HG02798 (cell line): ENCODE measurements around the gene SLC26A9.

Experiments used
- ATAC-seq: cut with Tn5 transposase; IDR thresholded peaks from one replicate; pipeline ENCODE4 v1.9.1; 2021; ENCODE audit warnings: mild to moderate bottlenecking; ENCODE audit not compliant: unreplicated experiment, poor library complexity

Gene SLC26A9

DNA sequence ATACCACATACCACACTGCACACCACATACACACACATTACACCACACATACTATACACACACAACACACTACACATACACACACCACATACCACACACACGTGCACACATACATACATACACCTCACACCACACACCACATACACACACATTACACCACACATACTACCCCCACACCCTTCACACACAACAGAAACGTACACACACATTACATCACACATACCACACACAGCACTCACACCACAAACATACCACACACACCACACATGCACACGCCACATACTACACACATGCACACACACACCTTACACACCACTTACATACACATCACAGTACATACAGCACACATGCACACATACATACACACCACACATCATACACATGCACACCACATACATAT, 31.5 kb upstream of the SLC26A9 start:
- ATAC-seq: no peak

DNA sequence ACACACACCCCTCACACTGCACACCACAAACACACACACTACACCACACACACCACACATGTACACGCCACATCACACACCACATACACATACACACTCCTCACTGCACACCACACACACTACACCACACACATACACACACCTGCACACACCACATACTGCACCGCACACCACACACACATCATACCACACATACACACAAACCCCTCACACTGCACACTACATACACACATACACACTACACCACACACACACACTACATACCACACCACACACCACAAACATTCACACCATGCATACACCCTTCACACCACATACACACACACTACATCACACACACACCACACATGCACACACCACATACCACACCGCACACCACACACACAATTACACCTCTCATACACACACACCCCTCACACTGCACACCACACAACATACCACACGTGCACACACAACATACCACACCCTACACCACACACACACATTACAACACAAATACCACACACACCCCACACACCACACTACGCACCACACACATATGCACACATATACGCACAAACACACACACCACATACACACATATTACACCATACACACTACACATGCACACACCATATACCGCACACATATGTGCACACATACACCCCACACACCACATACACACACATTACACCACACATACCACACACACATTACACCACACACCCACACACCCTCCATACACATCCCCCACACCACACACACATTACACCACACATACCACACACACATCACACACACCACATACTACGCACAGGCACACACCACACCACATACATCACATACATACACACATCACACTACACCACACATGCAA, 30.3 kb upstream of the SLC26A9 start:
- no peak for ATAC-seq

DNA sequence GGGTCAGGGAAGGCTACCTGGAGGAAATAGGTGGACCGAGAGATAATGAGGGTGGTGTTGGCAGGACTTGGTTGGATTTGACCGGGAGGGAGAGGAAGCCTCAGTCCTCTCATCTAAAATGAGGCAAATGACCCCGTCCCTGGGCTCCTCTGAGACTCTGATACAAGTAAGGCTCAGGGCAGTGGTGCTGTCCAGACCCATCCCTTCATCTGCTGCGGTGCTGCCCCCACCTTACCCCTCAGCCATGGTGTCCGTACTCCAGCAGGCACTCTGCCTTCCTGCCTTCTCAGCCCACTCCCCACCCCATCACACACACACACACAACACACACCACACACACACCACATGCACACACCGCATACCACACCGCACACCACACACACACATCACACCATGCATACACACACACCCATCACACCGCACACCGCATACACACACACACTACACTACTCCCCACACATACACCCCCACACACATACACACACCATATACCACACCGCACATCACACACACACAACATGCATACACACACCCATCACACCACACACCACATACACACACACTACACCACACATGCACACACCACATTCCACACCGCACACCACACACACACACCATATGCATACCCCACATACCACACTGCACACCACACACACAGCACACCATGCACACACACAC, 29.4 kb upstream of the SLC26A9 start:
- ATAC-seq: no peak

DNA sequence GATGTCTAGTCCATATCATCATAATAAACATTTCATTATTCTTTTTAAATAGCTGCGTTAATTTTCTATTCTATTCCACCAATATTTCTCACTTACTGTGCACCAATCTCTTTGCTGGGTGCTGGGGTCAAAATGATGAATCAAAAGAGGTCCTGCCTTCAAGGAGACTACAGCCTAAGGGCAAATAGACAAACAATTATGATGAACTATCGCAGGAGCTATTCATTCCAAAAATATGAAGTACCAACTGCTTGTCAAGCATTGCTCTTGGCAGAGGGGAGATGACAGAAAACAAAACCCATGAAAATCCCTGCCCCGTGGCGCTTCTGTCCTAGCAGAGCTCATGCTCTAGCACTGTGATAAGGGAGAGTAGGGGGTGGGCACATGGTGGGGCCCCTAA, 28.8 kb upstream of the SLC26A9 start:
- no peak for ATAC-seq

DNA sequence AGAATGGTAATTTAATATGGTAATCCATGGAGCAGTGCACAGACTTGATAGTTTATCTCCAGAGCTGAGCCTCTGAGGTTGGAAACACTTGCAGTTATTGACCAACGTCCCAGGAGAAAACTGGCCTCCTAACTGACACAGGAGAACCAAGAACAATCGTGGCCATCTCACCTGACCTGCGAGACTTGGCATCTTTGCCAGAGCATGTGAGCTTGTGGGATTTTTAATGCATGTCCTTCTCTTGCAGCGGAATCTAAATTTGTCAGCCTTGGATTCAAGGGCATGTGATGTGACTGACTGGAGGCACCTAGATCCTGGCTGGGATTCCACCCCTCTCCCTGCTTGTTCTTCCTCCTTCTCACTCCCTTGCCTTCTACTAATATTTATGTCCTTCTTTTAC, 27.8 kb upstream of the SLC26A9 start:
- no peak for ATAC-seq

DNA sequence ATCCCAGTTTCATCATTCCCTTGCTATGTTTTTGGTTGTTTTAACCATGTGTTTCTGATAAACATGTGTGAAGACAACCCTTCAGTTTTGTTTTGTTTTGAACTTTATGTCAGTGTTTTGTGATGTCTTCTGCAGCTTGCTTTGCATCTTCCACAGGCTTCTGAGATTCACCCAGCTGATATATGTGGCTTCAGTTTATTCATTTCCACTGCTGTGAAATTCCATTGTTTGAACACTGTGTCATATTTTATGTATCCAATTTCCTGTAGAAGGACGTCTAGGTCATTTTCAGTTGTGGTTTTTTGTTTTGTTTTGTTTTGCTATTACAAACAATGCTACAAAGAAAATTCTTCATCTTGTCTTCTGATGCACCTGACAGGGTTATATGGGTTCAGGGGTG, 27.2 kb upstream of the SLC26A9 start:
- ATAC-seq: no peak

DNA sequence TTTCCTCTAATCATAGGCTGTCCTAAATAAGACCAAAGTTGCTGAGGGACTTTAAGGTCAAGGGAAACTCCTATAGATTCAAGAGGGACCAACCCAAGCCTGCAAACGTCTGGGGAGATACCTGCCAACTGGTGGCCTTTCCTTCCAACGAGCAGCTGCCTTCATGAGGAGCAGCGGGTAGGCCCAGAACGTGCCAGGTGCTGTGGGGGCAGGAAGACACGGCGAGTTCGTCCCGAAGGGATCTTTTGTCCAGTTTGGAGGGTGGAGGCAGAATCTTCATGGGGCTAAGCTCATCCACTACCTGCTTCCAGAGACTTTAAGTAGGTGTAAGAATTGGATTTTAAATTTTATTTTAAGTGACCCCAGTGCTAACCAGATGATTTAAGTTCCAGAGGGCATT, 26.0 kb upstream of the SLC26A9 start:
- no peak for ATAC-seq

DNA sequence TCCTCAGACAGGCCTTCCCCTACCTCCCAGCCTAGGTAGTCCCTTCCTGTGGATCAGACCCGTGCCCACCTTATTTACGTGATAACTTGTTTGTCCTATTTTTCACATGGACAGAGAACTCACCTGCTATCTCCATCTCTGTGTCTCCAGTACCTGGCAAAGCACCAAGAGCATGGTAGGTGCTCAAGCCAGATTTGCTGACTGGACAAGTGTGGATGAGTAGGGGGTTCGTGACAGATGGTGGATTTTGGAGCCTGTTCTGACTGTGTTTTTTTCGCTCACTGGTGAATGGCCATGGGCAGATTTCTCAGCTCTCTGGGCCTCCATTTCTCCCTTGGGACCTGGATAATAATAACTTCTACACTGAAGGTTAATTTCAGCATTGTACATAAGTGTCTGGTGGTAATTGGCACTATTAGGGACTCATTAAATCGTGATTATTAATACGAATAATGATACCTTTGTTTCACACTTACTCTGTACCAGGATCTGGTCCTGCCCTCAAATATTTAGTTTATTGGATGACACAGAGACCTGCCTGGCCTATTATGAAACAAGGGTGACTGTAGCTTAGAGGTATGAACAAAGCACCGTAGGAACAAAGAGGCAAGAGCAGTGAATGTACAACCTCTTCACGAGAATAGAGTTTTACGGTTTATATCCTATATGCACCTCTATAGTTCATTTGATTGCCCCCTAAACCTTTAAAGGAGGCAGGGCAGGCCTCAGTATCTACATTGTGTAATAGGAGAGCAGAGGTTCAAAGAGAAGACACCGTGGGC, 24.5 kb upstream of the SLC26A9 start:
- no peak for ATAC-seq

DNA sequence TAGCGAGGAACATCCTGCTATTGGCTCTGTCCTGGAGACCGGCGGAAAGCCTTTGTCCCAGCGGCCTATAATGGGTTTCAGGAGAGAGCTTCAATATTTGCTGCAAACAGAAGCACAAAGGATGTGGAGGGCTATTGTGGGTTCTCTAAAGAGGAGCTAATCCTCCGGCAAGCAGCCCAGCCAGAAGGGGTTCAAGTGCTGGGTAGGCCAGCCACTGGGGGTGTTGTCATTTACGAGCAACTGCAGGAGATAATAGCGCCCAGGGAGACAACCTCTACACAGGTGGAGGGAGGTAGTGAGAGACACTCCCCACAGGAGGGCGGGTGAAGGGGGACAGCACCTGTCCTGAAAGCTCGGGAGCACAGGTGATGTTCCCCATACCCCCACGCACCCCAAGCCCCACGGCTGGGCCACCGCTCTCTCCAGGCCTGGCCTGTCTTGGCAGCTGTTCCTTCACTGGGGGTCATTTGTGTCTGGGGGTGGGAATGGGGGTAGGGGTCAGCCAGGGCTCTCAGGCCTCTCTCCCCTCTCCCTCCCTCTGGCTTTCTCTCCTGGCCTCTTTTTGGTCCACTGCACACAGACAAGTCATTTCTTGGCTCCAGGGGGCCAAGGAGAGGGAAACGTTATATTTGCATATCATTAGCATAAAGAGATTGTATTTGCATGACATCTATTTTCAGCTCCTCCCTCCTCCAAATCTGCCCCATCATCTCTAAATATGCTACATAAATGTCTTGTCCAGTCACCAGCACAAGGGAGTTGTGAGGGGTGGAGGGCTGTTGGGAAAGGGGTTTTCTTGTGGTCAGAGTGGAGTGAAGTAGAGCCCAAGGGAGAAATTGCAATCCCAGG, 22.0 kb upstream of the SLC26A9 start:
- no peak for ATAC-seq

DNA sequence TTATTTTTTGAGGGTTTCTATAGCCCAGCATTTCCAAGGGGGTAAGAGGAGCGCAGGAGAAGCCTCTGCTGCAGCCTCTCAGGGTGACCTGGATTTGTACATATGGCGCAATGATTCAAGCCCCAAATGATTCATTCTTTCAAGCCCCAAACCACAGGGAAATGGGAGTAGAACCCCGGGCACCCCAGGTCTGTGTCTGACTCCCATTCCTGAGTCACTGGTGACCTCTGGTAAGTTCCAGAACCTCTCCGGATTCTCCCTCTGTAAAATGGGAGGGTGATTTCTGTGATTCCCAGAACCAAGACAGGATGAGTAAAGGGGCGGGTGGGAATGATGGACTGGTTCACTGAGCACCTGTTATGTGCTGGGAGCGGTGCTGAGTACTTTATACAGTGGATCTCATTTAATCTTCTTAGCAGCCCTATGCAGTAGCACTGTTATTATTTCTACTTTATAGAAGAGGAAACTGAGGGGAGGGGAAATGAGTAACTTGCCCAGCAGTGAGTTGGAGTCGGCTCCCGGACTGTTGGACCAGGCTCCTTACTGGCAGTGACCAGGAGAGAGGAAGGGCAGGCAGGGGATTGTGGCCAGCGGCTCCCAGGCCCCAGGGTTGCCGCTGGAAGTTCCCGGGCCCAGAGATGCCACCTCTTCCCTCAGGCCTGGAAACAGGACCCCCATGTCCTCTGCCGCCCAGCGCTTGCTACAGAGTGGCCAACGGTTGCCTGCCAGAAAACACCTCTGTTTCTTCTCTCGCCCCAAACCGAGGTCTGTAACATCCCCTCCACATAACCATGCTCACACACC, 20.3 kb upstream of the SLC26A9 start:
- no peak for ATAC-seq

DNA sequence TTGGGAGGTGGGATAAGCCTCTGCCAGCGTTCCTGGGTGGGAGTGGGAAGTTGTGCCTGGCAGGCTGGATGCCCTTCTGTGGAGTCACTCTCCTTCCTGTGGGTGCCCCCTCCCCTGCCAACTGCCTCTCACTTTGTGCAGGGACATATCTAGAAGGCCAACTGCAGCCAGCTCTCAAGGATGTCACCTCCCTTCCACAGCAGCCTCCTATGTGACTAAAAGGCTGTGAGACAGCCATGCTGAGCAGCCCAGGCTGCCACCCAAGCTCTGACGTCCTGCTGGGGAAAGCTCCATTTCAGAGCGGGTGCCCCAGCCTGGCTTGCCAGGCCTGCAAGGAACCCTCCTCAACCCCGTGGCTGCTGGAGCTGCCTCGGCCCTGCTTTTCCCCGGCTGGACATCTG, 19.6 kb upstream of the SLC26A9 start:
- ATAC-seq: no peak

DNA sequence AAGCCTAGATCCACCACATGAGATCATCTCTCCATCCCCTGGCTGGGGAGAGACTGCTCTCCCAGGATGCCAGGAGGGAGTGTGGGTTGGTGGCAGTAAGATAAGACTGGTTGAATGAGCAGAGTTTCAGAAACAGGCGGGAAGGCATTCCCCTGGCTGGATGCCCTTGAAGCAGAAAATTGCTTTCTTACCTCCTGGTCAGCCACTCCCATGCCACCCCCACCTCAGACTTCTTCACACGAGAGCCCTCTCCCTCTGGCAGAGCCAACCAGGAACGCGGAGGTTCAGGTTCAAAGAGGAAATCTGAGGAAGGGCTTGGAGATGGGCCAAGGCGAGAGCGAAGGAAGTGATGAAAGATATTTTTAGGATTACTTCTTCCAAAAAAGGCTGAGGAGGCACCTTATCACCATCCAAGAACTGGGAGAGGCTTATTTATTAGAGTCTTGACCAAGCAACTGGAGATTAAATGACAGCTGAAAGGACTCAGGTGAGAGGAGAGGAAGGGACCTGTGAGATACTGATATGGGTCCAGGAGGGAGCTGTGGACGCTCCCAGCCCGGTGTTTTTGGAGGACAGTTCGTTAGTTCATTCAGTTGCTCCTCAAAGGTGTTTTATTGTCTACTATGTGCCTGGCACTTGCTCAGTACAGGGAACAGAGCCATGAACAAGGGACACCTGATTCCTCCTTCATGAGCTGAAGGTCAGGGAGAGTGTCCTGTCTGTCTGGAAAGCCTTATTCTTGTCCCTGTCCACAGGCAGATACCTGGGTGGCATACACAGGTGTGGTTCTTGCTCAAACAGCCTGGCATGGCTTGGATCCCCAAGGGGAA, 18.9 kb upstream of the SLC26A9 start:
- no peak for ATAC-seq

DNA sequence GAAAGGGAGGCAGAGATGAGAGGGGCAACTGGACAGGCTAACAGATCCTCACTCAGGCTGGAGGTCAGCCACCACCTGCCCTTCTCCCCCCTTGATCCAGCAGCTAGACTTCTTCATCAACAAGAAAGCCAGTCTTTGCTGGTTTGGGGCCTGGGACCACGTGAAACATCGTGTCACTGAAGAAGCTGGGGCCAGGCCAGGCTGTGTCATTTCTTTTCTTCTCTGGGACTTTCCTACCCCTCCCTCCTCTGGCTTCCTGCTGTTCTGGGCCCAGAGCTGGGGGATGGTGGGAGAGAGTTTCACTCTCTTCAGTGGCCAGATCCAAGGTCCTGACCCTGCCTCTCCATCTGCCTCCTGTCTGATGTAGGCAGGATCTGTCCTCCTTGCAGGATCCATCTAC, 18.1 kb upstream of the SLC26A9 start:
- ATAC-seq: peak; percentile 37

DNA sequence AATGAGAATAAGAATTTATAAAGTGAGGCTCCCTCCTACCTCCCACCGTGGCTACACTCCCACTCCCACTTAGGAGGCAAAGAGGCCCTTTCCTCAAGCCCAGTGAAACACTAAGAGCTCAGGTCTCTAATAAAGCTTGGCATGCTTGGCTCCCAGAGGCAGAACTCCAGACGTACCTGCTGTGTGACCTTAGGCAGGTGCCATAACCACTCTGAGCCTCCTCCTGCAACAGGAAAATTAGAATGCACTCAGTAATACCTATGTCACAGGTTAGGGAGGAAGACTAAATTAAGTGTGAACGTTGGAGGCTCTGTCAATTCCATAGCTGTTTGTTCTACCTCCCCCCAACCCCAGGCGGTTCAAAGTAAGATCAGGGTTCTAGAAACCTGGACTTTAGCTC, 16.5 kb upstream of the SLC26A9 start:
- ATAC-seq: no peak

DNA sequence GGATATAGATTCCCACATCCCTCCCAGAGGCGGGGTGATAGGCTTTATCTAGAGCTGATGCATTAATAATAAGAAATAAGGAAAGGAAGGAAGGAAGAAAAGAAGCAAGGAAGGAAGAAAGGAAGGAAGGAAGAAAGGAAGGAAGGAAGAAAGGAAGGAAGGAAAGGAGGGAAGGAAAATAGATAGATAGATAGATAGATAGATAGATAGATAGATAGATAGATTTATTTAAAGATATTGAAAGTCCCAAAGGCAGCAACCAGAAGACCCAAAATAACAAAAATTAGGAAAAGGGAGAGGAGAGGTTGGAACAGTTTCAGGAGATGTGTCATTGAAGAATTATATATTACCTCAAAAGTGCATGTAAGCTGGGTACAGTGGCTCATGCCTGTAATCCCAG, 12.2 kb upstream of the SLC26A9 start:
- no peak for ATAC-seq

DNA sequence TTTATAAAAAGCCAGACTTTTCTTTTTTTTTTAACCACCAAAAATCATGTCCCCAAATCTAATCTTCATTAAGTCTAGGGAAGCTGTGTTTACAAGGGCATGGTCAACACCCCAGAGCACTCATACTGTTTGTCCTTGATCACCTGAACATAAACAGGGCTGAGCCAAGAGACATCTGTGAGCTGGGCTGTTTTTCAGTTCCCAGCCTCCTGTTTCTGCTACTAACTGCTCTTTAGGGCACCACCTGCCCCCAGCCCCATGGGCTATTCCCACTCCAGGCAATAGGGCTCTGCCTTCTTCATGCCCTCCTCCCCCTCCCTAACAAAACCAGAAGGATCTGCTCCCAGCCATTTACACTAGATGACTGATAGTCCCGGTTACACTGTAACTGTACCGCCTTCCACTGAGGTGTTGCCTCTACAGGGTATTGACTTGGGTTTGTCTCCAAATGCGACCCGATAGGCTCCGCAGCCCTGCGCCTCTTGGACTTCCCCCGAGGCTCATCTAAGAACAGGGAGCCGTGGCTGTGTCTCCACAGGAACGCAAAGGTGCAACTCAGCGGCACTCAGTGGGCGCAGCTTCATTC, 11.7 kb upstream of the SLC26A9 start:
- ATAC-seq: no peak

DNA sequence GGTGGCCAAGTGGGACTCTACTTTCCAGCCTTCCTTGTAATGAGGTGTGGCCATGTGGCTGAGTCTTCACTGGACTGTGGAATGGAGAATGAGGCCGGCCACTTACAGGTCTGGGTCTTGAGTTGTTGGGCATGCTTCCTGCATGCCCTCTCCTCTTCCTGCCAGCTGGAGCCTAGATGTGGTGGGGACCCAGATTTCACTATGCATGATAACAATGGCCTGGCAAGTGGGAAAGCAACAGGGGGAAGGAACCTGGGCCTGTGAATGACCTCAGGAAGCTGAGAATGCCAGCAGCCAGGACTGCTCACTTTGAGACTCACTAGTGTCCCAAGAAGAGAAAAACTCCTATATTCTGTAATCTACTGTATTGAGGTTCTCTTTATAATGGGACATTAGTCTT, 8.5 kb upstream of the SLC26A9 start:
- ATAC-seq: no peak

DNA sequence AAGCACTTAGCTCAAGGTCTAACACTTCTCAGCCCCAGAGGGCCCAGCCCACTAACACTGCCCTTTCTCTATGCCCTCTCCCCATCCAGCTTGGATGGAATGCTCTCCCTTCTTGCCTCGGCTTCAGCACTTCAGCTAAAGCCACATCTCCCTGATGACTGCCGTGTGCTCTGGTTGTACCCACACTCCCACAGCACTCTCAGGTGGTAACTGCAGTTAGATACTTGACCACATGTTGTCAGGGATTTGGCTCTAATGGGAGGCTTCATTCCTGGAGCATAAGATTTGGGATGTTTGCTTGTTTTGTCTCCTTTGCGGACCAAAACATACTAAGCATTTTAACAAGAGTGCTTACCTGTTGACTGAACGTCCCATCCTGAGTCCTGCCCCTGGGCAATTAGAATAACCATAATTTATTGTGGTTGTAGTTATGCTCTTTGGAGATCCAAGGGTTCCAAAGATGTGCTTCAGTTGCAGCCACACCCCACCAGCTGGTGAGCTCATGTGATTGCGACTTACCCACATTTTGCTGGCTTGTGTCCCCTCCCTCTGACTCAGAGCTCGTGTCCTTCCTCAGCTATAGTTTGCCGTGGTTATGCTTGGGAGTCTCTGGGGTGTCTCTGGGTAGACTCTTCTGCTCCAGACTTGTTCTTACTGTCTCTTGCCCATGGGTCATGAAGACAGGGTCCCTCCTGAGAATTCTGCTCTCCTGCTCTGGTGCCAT, 7.7 kb upstream of the SLC26A9 start:
- no peak for ATAC-seq
